GM21381 (cell line): ENCODE data around the gene RDH16.
"Not testable (repeated sequence)": the region's sequence is repeated elsewhere in the genome, so short reads cannot be mapped to it uniquely, and the experiment has no call there.

Source experiments
- ATAC-seq: cut with Tn5 transposase; IDR thresholded peaks from one replicate; pipeline ENCODE4 v1.9.1; 2021; ENCODE audit warnings: mild to moderate bottlenecking, moderate library complexity; ENCODE audit not compliant: unreplicated experiment

RDH16 gene

DNA sequence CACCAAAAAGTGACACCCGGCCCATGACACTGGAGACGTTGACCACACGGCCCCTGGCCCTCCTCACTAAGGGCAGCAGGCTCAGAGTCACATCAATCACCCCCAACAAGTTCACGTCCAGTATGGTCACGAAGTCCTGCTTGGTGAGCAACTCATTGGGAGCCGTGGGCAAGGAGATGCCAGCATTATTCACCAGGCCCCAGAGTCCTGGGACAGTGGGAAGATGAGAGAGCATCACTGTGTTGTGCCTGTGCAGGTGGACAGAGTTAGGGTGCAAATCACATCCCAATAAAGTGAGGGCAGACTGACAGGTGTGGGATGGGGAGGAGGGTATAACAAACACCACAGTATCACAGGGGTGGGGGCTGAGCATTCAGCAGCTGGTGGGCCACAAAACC lies 2.5 kb downstream of the RDH16 start:
- ATAC-seq: no peak

GRCh38 chr12:56954057-56954957 lies 3.1 kb downstream of the RDH16 start:
- no peak for ATAC-seq

- no peak for ATAC-seq
These were observed 4.1 kb downstream of the RDH16 start for GRCh38 chr12:56953314-56953713.

DNA sequence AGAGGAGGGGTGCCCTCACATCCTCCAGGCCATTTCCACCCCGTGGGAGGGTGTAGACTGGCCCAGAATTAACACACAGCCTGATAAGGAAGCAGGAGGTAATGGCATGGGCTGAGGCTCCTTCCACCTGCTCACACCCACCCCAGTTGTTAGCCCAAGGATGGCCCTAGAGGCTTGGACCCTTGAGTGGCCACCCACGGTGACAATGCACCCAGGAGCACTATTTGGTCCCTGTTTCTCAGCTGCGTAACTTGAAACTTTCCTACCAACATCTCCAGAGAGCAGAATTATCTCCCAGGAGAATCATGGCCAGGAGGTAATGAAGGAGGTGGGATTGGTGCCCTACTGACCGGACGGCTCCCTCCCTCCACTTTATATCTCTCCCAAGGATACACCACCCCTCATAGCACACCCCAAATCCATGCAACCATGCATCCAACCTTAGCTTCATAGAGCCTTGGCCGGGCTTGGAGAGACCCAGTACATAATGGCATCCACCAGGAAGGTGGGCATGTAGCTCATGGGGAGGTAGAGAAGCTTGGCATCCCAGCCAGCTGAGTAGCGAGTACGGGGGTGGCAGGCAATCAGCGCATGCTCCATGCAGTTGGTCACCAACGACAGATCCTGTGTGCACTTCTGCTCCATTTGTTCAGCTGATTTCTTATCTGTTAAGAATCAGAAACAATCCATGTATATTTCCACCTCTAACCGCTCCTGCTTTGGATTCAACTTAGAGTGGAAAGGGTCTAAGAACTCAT lies 5.6 kb downstream of the RDH16 start:
- no peak for ATAC-seq

DNA sequence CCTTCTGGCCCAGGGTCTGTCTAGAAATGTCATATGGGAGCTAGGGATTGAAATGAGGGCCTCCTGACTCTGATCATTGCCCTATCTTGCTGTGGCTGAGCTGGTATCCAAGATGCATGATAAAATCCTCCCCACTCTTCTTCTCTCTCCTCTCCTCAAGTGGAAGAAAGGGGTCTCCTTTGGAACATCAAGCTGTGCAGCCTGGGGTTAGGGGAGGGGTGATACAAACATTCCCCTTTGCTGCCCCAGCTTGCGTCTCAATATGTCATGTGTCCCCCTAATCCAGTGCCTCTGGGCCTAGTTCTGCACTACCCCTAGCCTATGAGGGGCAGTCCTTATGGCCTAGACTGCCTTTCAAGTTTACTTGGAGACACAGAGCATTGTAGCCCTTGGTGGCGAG lies 8.5 kb downstream of the RDH16 start:
- no peak for ATAC-seq

DNA sequence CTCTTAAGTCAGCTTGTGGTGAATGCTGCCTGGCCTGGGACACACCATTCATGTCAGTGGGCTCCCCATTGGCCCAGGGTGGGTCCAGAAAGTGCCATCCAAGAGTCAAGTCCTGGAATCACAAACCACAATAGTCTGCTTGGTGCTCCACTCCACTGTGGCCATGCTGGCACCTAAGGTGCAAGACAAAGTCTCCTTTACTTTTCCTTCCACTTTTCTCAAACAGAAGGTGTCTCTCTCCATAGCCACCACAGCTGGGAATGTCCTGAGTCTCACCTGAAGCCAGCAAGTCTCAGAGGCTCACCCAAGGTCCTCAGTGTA lies 9.0 kb downstream of the RDH16 start:
- ATAC-seq: no peak

DNA sequence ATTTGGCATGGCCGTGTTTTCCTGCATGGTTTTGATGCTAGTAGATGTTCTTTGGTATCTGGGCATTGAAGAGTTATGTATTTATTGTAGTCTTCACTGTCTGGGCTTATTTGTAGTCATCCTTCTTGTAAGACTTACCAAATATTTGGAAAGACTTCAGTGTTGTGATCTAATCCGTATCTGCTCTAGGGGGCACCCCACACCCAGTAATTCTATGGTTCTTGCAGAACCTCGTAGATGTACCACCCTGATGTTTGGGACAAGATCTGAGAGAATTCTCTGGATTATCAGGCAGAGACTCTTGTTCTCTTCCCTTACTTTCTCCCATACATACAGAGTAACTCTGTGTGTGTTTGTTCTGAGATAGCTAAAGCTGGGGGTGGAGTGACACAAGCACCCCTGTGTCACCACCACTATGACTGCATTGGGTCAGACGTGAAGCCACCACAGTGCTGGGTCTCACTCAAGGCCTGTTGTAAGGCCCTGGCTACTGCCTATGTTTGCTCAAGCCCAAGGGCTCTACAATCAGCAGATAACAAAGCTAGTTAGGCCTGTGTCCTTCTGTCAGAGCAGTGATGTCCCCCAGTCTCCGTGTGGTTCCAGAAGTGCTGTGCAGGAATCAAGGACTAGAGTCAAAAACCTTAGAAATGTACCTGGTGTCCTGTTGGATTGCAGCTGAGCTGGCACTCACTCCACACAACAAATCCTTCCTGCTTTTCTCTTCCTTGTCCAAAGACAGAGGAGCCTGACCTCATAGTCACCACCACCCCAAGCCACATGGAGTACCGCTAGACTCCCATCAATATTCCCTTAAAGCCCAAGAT lies 9.6 kb downstream of the RDH16 start:
- ATAC-seq: no peak

GRCh38 chr12:56943878-56944277 lies 13.5 kb downstream of the RDH16 start:
- ATAC-seq: no peak

DNA sequence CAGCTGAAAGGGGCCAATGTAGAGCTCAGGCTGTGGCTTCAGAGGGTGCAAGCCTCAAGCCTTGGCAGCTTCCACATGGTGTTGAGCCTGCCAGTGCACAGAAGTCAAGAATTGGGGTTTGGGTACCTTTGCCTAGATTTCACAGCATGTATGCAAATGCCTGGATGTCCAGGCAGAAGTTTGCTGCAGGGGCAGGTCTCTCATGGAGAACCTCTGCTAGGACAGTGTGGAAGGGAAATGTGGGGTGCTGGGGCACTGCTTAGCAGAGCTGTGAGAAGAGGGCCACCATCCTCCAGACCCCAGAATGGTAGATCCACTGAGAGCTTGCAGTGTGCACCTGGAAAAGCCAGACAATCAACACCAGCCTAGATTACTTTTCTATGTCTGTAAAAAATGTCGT lies 14.0 kb downstream of the RDH16 start:
- not testable (repeated sequence) for ATAC-seq

DNA sequence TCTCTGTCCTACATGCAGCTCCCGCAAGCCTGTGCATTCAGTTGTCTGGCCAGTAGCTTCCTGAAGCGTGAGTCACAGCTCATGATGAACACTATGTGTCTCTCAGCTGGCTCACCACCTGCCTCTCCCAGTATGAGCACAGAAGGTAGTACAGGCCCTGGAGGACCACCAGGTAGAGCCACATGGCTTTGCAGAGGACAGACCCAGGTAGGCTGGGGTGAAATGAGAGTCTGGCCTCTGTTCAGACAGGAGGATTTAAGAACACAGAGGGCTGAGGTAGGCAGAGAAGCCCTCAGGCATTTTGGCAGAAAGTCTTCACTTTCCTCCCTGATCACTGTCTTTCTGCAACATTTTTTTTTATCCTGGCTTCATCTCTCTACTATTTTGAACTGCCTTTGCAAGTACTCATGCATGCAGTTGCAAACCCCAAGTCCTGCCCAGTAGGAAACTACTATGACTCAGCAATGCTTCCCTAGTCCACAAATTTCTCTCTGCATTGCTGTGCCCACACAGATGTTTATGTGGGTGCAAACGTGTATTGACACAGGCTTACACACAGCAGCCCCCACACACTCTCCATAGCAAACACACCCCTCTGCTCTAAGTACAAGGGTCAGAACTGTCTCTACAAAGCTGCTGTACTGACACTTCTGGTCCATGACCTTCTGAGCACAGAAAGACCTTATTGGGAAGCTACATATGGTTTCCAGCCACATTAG lies 15.9 kb downstream of the RDH16 start:
- ATAC-seq: no peak

- not testable (repeated sequence) for ATAC-seq
These were observed 16.5 kb downstream of the RDH16 start for GRCh38 chr12:56940942-56941298.

- no peak for ATAC-seq
These were observed 21.7 kb downstream of the RDH16 start for GRCh38 chr12:56935752-56936151.

GRCh38 chr12:56935157-56935556 lies 22.3 kb downstream of the RDH16 start:
- ATAC-seq: no peak

DNA sequence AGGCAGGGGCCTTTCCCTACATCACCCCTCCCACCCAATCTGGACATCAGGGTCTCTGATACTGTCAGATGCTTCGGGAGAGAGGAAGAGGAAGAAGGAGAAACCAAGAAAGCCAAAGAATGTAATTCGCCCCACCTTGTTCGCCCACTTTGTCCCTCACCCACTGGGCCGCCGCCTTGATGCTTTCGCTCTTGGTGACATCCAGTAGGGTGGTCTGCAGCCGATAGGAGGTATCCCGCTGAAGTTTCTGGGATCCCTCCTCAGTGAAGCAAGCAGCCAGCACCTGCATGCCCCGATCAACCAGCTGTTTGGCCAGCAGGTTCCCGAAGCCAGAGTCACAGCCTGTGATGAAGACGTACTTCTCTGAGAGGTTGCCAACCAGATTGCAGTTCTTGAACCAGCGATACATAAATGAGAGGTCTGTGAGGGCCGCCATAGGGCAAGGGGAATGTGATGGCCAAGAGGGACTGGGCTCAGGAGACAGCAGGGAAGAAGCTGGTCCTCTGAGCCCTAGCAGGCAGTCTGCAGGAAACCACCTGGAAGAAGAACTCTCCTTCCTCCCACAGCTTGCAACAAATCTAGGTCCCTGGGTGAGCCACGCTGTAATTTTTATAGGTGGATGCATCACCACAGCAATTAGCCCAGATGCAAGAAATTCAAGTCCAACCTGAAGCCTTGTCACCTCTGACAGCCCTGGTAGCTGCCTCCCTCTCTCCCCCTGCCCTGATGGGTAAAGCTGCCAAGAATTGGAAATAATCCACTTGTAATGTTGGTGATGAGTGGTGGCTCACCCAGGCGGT lies 23.4 kb downstream of the RDH16 start, which contains the start of gene SDR9C7:
TSS of gene SDR9C7 (minus strand) at position 583 of the 800 bp plus-strand sequence. CDS start at position 436, 147 bp downstream.
- no peak for ATAC-seq

GRCh38 chr12:56932867-56933266 lies 24.5 kb downstream of the RDH16 start:
- ATAC-seq: no peak

DNA sequence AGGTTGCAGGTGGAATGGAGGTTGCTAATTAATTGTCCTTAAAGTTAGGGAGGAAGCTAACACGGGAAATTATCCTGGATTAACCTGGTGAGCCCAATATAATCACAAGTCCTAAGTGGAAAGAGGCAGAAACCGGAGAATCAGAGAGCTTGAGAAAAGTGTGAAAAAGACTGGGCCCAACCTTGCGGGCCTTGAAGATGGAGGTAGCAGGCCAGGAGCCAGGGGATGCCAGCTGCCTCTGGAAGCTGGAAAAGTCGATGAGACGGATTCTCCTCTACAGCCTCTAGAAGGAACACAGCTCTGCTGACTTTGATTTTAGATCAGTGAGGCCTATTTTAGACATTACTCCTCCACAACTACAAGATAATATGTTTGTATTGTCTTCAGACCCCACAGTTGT lies 25.3 kb downstream of the RDH16 start:
- no peak for ATAC-seq

DNA sequence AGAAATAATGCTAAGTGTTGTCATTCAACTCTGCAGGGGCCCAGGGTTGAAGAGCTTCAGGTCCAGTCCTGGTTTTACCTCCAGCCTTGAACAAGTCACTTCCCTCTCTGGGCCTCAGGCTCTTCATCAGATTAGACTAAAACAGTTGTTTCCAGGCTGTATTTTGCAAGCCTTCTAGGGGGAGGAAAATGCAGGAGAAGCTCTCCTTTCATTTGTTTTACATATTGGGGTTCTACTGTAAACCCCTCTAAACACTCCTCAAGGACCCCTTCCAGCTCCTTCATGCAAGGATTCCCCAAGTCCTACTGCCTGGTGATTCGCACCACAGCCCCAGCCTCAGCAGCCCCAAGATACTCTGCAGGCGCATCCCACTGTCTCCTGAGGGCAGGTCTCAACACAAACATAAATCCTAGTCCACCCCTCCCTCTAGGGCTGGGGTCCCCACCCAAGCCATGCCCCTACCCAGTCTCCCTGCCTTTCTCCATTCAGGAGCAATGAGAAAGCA lies 25.9 kb downstream of the RDH16 start:
- ATAC-seq: no peak

- no peak for ATAC-seq
These were observed 27.2 kb downstream of the RDH16 start for GRCh38 chr12:56930241-56930640.

DNA sequence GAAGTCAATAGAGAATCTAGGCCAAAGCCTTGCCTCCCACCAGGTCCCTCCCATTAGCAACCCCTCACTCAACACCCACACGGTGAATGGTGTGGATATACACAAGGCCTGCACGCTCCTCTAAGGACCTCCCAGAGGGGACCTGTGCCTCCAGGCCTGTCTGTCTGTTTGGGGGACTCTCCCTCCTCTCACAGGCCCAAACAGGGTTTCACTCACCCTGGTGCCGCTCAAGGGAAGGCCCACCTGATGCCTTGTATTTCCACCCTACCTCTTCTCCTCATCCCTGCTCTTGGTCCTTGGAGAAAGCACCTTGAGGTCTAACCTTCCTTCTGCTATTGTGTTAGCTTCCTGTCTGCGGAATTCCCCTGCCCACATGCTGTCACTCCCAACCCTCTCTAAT lies 27.6 kb downstream of the RDH16 start:
- no peak for ATAC-seq

GRCh38 chr12:56928262-56928661 lies 29.1 kb downstream of the RDH16 start:
- no peak for ATAC-seq
